A673 (cell line): ENCODE data around the gene TANC1.

Experiments used
- EZH2 ChIP-seq: fragments of 200-600 bp; sonication (generic); IDR thresholded peaks from 2 replicates; pipeline ENCODE4 v1.6.1; 2017; ENCODE audit warnings: borderline replicate concordance, low read depth, mild to moderate bottlenecking, mixed read lengths, antibody characterized with exemption, low read length; ENCODE audit not compliant: poor library complexity, severe bottlenecking
- TF ChIP-seq, protein P1 (sequence below): fragments of 300-800, 200-600 bp; sonication (generic); conservative IDR thresholded peaks from 2 replicates; pipeline ENCODE4 v1.5.1; 2017; ENCODE audit warnings: low read depth, mild to moderate bottlenecking, antibody characterized with exemption, low read length, moderate library complexity, mixed read lengths

GRCh38 chr2:159155320-159155719, 186.9 kb downstream of the TANC1 start:
- no peak for TF ChIP-seq EZH2
- TF ChIP-seq, protein P1, sequence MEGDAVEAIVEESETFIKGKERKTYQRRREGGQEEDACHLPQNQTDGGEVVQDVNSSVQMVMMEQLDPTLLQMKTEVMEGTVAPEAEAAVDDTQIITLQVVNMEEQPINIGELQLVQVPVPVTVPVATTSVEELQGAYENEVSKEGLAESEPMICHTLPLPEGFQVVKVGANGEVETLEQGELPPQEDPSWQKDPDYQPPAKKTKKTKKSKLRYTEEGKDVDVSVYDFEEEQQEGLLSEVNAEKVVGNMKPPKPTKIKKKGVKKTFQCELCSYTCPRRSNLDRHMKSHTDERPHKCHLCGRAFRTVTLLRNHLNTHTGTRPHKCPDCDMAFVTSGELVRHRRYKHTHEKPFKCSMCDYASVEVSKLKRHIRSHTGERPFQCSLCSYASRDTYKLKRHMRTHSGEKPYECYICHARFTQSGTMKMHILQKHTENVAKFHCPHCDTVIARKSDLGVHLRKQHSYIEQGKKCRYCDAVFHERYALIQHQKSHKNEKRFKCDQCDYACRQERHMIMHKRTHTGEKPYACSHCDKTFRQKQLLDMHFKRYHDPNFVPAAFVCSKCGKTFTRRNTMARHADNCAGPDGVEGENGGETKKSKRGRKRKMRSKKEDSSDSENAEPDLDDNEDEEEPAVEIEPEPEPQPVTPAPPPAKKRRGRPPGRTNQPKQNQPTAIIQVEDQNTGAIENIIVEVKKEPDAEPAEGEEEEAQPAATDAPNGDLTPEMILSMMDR = no peak
